Neuronal stem cell (in vitro differentiated cells): ENCODE measurements around the gene CGB2.
"Not testable (repeated sequence)": the region's sequence is repeated elsewhere in the genome, so short reads cannot be mapped to it uniquely, and the experiment has no call there.

Experiments used
- DNase-seq: peaks from one replicate; pipeline ENCODE4 v3.0.0-alpha.2; 2013; ENCODE audit warnings: low spot score
- H2AFZ ChIP-seq: one replicate; pipeline ENCODE4 v1.6.1; 2013; ENCODE audit warnings: mild to moderate bottlenecking, low read length, inconsistent platforms
- H2AK5ac ChIP-seq: 2 replicates; pipeline ENCODE4 v1.6.1; 2013; ENCODE audit warnings: low read depth, mild to moderate bottlenecking, inconsistent platforms, low read length, moderate library complexity, mixed read lengths
- H2BK120ac ChIP-seq: 2 replicates; pipeline ENCODE4 v1.6.1; 2013; ENCODE audit warnings: low read depth, mild to moderate bottlenecking, inconsistent platforms, low read length, moderate library complexity, mixed read lengths
- H2BK12ac ChIP-seq: one replicate; pipeline ENCODE4 v1.6.1; 2013; ENCODE audit warnings: low read length, inconsistent platforms
- H2BK15ac ChIP-seq: 2 replicates; pipeline ENCODE4 v1.6.1; 2013; ENCODE audit warnings: mild to moderate bottlenecking, low read length, inconsistent platforms, mixed read lengths
- H2BK5ac ChIP-seq: one replicate; pipeline ENCODE4 v1.6.1; 2013; ENCODE audit warnings: inconsistent platforms, mild to moderate bottlenecking, low read length, moderate library complexity
- H3K14ac ChIP-seq: one replicate; pipeline ENCODE4 v1.6.1; 2013; ENCODE audit warnings: low read length, inconsistent platforms
- H3K18ac ChIP-seq: 2 replicates; pipeline ENCODE4 v1.6.1; 2013; ENCODE audit warnings: low read length, inconsistent platforms
- H3K23ac ChIP-seq: 2 replicates; pipeline ENCODE4 v1.6.1; 2013; ENCODE audit warnings: low read depth, mild to moderate bottlenecking, mixed read lengths, low read length, inconsistent platforms; ENCODE audit not compliant: poor library complexity
- H3K27ac ChIP-seq: replicated peaks from 3 replicates; pipeline ENCODE4 v1.5.1; 2013; ENCODE audit warnings: low read length, inconsistent platforms
- H3K27me3 ChIP-seq, 3 experiments: 2 replicates each; pipeline ENCODE4 v1.6.1; 2013; ENCODE audit warnings: low read length in 3 of 3, mild to moderate bottlenecking in 2 of 3, inconsistent platforms in 1 of 3, low read depth in 1 of 3, mixed read lengths in 1 of 3, moderate library complexity in 1 of 3; ENCODE audit not compliant: control insufficient read depth in 3 of 3, insufficient read depth in 3 of 3
- H3K36me3 ChIP-seq, 2 donors: replicated peaks in 1 of 2; 2 replicates each; pipeline ENCODE4 v1.6.1; 2013; ENCODE audit warnings: low read length in 2 of 2; ENCODE audit not compliant: control insufficient read depth in 2 of 2, insufficient read depth in 2 of 2
- H3K4ac ChIP-seq: 2 replicates; pipeline ENCODE4 v1.6.1; 2013; ENCODE audit warnings: inconsistent platforms, mild to moderate bottlenecking, low read length, moderate library complexity
- H3K4me1 ChIP-seq, 2 donors: 1 replicate in 1 of 2; 2 replicates in 1 of 2; pipeline ENCODE4 v1.6.1; 2013; ENCODE audit warnings: low read length in 2 of 2, low read depth in 1 of 2; ENCODE audit not compliant: control insufficient read depth in 2 of 2, insufficient read depth in 1 of 2
- H3K4me2 ChIP-seq: one replicate; pipeline ENCODE4 v1.6.1; 2013; ENCODE audit warnings: mild to moderate bottlenecking, low read length, inconsistent platforms; ENCODE audit not compliant: insufficient read depth, poor library complexity, severe bottlenecking
- H3K4me3 ChIP-seq, 2 donors: 2 replicates each; pipeline ENCODE4 v1.5.1; 2013; ENCODE audit warnings: low read length in 2 of 2, mild to moderate bottlenecking in 2 of 2, inconsistent platforms in 1 of 2, moderate library complexity in 1 of 2
- H3K79me1 ChIP-seq: one replicate; pipeline ENCODE4 v1.6.1; 2013; ENCODE audit warnings: low read depth, mild to moderate bottlenecking, inconsistent platforms, low read length, moderate library complexity
- H3K9ac ChIP-seq: one replicate; pipeline ENCODE4 v1.6.1; 2013; ENCODE audit warnings: mild to moderate bottlenecking, low read depth, low read length, inconsistent platforms; ENCODE audit not compliant: poor library complexity
- H3K9me3 ChIP-seq, 2 donors: replicated peaks in 1 of 2; 2 replicates each; pipeline versions ENCODE3 to v1.6.1; 2013; ENCODE audit warnings: low read length in 2 of 2, mild to moderate bottlenecking in 2 of 2, inconsistent platforms in 1 of 2, low read depth in 1 of 2, mixed read lengths in 1 of 2, moderate library complexity in 1 of 2; ENCODE audit not compliant: control insufficient read depth in 2 of 2, insufficient read depth in 1 of 2
- H4K8ac ChIP-seq: one replicate; pipeline ENCODE4 v1.6.1; 2013; ENCODE audit warnings: low read depth, mild to moderate bottlenecking, inconsistent platforms, low read length, moderate library complexity
- H4K91ac ChIP-seq: one replicate; pipeline ENCODE4 v1.6.1; 2013; ENCODE audit warnings: low read length, low read depth, mild to moderate bottlenecking, inconsistent platforms; ENCODE audit not compliant: poor library complexity
- WGBS, 2 donors: extraction: QIAGEN DNeasy Blood & Tissue Kit; methylation state at CpG; one replicate each; pipeline ENCODE4 v1.1.7; 2013; ENCODE audit warnings: missing lambda C conversion rate in 2 of 2, mixed read lengths in 1 of 2; ENCODE audit not compliant: insufficient read length in 2 of 2, insufficient replicate concordance in 1 of 2; ENCODE audit errors: extremely low coverage in 2 of 2; 5-methylcytosine and 5-hydroxymethylcytosine counted together

CGB2 gene

DNA sequence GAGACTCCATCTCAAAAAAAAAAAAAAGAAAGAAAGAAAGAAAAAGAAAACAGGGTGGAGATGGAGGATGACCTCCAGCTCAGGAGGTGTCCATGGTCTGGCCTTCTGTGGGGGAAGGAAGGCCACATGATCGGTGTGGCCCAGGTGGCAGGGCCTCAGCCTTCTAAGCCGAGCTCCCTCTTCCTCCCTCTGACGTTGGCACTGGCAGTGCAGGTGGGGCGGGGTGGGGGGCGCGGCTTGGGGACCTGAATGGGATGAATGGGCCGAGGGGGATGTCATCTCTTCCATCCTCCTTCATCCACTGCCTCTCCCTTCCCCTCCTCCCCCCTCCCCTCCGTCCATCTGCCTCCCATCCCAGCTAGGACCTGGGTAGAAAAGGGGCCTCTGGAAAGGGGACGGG is 8.0 kb downstream of the CGB2 start:
- not testable (repeated sequence) for H3K27ac ChIP-seq, H3K4me2 ChIP-seq, H2BK5ac ChIP-seq, DNase-seq, H3K18ac ChIP-seq, H3K4me1 ChIP-seq, H3K79me1 ChIP-seq, H4K91ac ChIP-seq, H3K4me3 ChIP-seq, H2AFZ ChIP-seq, H2AK5ac ChIP-seq, H3K4ac ChIP-seq, H2BK15ac ChIP-seq, H2BK120ac ChIP-seq, H4K8ac ChIP-seq, H3K9ac ChIP-seq, H3K14ac ChIP-seq, H3K27me3 ChIP-seq, H3K23ac ChIP-seq, H3K36me3 ChIP-seq, H2BK12ac ChIP-seq, H3K9me3 ChIP-seq
- no CpG with 5 or more reads among the region's 9 CpGs for WGBS, 2 donors

DNA sequence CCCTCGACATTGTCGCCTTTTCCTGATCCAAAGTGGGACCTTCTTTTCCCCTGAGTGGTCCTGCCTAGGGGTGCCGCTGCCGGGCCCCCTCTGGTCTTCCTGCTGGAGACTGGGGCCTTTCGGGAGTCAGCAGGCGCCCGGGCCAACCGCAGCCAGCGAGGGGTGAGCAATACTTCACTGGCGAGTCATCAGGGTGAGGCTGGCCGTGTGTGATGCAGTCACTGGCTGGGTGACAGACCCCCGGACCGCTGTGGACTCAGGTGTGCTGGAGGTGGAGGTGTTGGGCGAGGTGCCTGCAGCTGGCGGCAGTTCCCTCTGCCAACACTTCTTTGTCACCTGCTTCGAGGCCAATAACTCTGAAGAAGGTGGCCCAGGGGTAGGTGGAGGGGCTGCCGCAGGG is 10.5 kb downstream of the CGB2 start:
- no peak for DNase-seq
- H3K27me3 ChIP-seq, result no peaks in the 10 kb centered on the region

DNA sequence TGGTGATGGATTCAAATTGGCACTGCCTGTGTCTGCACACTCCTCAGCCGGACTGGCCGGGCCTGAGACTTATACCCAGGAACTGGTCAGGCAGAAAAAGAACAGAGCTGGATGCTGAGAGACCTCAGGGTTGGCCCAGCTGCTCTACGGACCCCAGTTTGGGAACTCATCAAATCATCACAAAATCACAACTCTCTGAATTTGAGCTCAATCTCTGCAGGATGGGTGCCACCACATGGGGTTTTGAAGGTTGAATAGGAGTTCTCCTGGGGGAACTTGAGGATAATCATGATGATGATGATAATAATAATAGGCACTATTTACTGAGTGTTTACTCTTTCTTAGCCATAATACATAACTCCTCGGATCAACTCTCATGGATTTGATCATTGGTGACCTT is 11.0 kb downstream of the CGB2 start:
- not testable (repeated sequence) for H3K4me2 ChIP-seq, H2BK5ac ChIP-seq, H2BK120ac ChIP-seq, H3K36me3 ChIP-seq, DNase-seq, H3K4me3 ChIP-seq, H3K14ac ChIP-seq, H3K23ac ChIP-seq, H3K4ac ChIP-seq, H2BK12ac ChIP-seq, H2AK5ac ChIP-seq, H4K91ac ChIP-seq, H3K9me3 ChIP-seq, H3K18ac ChIP-seq, H3K79me1 ChIP-seq, H2BK15ac ChIP-seq, H3K27me3 ChIP-seq, H2AFZ ChIP-seq, H3K4me1 ChIP-seq, H4K8ac ChIP-seq, H3K27ac ChIP-seq, H3K9ac ChIP-seq
- no CpG with 5 or more reads among the region's 4 CpGs for WGBS, 2 donors

More for the DNA sequence above, 10.5 kb downstream of the CGB2 start:
- Histone ChIP-seq H2BK5ac (no peak overlapping the region), H3K14ac (no peak overlapping the region), H3K27ac (no peak overlapping the region), H2AK5ac (no peak overlapping the region), H3K4me3 (no peak overlapping the region), H4K8ac (no peak overlapping the region), H3K4me1 (no peaks in the 10 kb centered on the region), H3K4ac (no peak overlapping the region), H3K9me3 (no peaks in the 10 kb centered on the region), H3K18ac (no peak overlapping the region), H2BK15ac (no peak overlapping the region), H3K36me3 (no peaks in the 10 kb centered on the region), H3K79me1 (no peaks in the 10 kb centered on the region), H2BK120ac (no peak overlapping the region), H2AFZ (no peak overlapping the region), H4K91ac (no peak overlapping the region), H3K4me2 (no peak overlapping the region), H2BK12ac (no peak overlapping the region), H3K9ac (no peak overlapping the region), H3K23ac (no peak overlapping the region)
- WGBS, 2 donors, result no CpG with 5 or more reads among the region's 17 CpGs

DNA sequence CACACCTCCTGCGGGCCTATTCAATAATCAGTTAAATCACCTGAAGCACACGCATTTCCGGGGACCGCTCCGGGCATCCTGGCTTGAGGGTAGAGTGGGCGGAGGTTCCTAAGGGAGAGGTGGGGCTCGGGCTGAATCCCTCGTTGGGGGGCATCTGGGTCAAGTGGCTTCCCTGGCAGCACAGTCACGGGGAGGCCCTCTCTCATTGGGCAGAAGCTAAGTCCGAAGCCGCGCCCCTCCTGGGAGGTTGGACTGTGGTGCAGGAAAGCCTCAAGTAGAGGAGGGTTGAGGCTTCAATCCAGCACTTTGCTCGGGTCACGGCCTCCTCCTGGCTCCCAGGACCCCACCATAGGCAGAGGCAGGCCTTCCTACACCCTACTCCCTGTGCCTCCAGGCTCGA is 11.9 kb downstream of the CGB2 start, which contains the start of gene CGB5:
Gene CGB5 (plus strand): TSS at position 301 of the 400 bp plus-strand sequence. CDS start 362 bp downstream, outside the sequence.
- H4K8ac ChIP-seq, H3K36me3 ChIP-seq, H3K4ac ChIP-seq, H3K18ac ChIP-seq, H3K79me1 ChIP-seq, H3K9me3 ChIP-seq, H2AFZ ChIP-seq, H3K27ac ChIP-seq, H3K27me3 ChIP-seq, H2AK5ac ChIP-seq, H3K9ac ChIP-seq, H2BK12ac ChIP-seq, H2BK15ac ChIP-seq, DNase-seq, H2BK5ac ChIP-seq, H3K14ac ChIP-seq, H3K4me2 ChIP-seq, H3K4me1 ChIP-seq, H4K91ac ChIP-seq, H3K4me3 ChIP-seq, H2BK120ac ChIP-seq, H3K23ac ChIP-seq: not testable (repeated sequence)
- WGBS, 2 donors, result no CpG with 5 or more reads among the region's 15 CpGs
